Ovary (tissue), 3 donors: ENCODE measurements around the gene SPG7.

Experiments
- EP300 ChIP-seq: sonication (generic); formaldehyde crosslinking; IDR thresholded peaks from one replicate; pipeline ENCODE4 v1.6.1; 2017; ENCODE audit warnings: antibody characterized with exemption
- TF ChIP-seq, protein P1 (sequence below), 3 donors: fragments of 450-650 bp in 2 of 3; fragments of 200-600 bp in 1 of 3; IDR thresholded peaks; one replicate each; pipeline versions ENCODE4 v1.5.1 to v1.8.0; 2016 to 2022; ENCODE audit warnings: antibody characterized with exemption in 3 of 3, mild to moderate bottlenecking in 1 of 3
- donor health status: DM: no; HTN: no; CAD: no.

DNA sequence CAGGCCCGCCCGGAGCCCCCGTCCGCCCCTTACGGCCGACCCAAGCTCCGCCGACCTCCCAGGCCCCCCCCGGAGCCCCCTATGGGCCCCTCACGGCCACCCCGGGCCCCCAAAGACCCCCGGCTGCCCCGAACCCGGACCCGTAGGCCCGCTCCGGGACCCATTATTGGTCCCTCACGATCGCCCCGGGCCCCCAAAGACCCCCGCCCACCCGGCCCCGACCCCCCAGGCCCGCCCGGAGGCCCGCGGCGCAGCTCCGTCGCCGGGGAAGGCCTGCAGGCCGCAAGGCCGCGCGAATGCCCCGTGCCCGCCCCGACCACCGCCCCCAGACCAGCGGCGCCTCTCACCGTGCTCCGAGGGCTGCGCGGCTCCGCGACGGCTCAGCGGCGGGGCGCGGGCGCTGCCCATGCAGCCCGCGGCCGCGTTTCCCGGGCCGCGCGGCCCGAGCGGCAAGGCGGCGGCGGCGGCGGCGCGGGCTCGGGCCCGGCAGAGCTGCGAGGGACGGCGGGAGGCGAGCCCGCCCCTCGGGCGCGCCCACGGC lies 18.2 kb upstream of the SPG7 start:
- TF ChIP-seq, protein P1, sequence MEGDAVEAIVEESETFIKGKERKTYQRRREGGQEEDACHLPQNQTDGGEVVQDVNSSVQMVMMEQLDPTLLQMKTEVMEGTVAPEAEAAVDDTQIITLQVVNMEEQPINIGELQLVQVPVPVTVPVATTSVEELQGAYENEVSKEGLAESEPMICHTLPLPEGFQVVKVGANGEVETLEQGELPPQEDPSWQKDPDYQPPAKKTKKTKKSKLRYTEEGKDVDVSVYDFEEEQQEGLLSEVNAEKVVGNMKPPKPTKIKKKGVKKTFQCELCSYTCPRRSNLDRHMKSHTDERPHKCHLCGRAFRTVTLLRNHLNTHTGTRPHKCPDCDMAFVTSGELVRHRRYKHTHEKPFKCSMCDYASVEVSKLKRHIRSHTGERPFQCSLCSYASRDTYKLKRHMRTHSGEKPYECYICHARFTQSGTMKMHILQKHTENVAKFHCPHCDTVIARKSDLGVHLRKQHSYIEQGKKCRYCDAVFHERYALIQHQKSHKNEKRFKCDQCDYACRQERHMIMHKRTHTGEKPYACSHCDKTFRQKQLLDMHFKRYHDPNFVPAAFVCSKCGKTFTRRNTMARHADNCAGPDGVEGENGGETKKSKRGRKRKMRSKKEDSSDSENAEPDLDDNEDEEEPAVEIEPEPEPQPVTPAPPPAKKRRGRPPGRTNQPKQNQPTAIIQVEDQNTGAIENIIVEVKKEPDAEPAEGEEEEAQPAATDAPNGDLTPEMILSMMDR (IDR thresholded peaks at IDR 0.05), result no peak
- TF ChIP-seq EP300, result no peak
